ENCODE data around the gene PAX4. TPM values are rescaled to one million over a fixed set of nuclear protein-coding genes. Genes with fewer than 3 reads are reported as not detected.

The PAX4 gene
- total RNA-seq, 4 donors from 2014 or later = not detected

DNA sequence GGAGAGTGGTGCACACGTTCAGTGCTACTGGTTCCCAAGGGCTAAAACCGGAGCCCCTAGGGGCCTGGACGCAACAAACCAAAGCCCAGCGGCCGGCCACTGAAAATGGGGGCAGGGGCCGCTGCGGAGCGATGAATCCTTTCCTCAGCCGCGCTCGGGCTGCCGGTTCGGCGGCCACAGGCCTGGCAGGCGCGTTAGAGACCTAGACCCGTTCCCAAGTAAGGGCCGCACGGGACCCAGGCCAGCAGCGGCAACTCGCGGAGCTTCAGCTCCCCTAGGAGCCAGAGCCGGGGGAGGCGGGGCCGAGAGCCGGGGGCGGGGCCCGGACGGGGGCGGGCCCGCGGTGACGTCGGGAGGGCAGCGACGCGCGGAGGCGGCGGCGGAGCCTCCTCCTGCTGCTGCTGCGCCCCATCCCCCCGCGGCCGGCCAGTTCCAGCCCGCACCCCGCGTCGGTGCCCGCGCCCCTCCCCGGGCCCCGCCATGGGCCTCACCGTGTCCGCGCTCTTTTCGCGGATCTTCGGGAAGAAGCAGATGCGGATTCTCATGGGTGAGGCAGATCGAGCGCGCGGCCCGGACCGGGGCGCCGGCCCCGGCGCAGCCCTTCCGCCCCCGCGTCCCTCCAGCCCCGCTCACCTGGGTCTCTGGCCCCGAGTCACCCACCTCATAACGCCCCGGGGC is 29.8 kb downstream of the PAX4 start, which contains the start of gene ARF5:
TSS of gene ARF5 (plus strand) at position 393 of the 678 bp plus-strand sequence. CDS start at position 481, 88 bp downstream.
- peak within 1 kb of the TSS; percentile 71 to 98 (median 92) for H3K4me3 ChIP-seq
- TF ChIP-seq, protein P1, sequence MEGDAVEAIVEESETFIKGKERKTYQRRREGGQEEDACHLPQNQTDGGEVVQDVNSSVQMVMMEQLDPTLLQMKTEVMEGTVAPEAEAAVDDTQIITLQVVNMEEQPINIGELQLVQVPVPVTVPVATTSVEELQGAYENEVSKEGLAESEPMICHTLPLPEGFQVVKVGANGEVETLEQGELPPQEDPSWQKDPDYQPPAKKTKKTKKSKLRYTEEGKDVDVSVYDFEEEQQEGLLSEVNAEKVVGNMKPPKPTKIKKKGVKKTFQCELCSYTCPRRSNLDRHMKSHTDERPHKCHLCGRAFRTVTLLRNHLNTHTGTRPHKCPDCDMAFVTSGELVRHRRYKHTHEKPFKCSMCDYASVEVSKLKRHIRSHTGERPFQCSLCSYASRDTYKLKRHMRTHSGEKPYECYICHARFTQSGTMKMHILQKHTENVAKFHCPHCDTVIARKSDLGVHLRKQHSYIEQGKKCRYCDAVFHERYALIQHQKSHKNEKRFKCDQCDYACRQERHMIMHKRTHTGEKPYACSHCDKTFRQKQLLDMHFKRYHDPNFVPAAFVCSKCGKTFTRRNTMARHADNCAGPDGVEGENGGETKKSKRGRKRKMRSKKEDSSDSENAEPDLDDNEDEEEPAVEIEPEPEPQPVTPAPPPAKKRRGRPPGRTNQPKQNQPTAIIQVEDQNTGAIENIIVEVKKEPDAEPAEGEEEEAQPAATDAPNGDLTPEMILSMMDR (IDR thresholded peaks at IDR 0.05) = no peak
- TF ChIP-seq POLR2A (IDR thresholded peaks at IDR 0.05) = peak in 2 of 4 donors; percentile 25 to 72
- intact Hi-C loops (cut with DNase I) = no loop called here
- H3K36me3 ChIP-seq = peaks cover 10 to 38% (median 11%) of the 10 kb centered on the region in 3 donors
- peak within 1 kb of the TSS; percentile 91 to 96 (median 95) for H3K27ac ChIP-seq
- H3K27me3 ChIP-seq = no peaks in the 10 kb centered on the region
- H3K4me1 ChIP-seq = peaks cover 24 to 55% (median 26%) of the 10 kb centered on the region in 3 donors
- 0% methylated on average over 12 of the region's 77 CpGs; no CpG with 5 or more reads in 1 of the 2 donors for WGBS, 2 donors
- H3K9me3 ChIP-seq = no peaks in the 10 kb centered on the region
- DNase-seq = peak; percentile 18

DNA sequence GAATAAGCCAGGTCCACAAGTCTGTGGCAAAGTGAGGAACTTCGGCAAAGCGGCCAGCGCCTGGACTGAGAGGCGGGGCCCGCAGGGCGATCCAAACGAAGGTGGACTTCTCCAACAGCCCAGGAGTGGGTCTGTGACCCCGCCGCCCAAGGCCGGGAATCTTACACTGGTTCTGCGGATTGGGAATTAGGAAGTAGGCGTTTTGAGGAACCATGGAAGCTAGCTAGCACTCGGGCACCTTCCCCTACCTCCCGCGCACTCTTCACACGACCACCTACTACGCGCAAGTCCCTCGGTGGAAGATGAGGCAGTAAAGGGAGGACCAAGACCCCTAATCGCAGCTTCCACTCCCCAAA is 30.3 kb downstream of the PAX4 start:
- 36 to 61% methylated on average over 5 to 20 of the region's 20 CpGs for WGBS, 2 donors
- Histone ChIP-seq H3K9me3 (no peaks in the 10 kb centered on the region), H3K27ac (peak overlapping the region; percentile 91 to 96 (median 95)), H3K4me1 (peaks cover 28 to 60% (median 30%) of the 10 kb centered on the region in 3 donors), H3K36me3 (peaks cover 11 to 40% (median 13%) of the 10 kb centered on the region in 3 donors), H3K27me3 (no peaks in the 10 kb centered on the region), H3K4me3 (peak overlapping the region; percentile 71 to 98 (median 92))
- DNase-seq = no peak
- intact Hi-C loops (cut with DNase I) = no loop called here
- TF ChIP-seq POLR2A (IDR thresholded peaks at IDR 0.05) = no peak

DNA sequence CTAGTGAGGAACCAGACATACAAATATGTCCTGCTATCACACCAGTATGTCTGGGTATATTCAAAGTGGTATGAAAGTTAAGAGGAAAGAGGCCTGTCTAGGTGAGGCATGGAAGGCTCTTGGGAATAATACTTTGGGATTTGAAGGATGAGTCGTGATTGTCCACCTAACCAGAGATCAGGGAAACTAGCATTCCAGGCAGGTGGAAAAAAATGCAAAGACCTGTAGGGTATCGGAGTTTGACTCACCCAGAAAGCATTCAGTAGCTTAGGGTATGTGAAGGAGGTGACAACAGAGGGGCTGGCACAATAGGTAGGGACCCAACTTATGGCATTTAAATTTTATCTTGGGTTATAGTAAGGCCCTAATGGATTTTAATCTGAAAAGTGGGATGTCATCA is 31.6 kb downstream of the PAX4 start:
- intact Hi-C loops (cut with DNase I) = no loop called here
- Histone ChIP-seq H3K4me3 (no peak overlapping the region), H3K4me1 (peaks cover 39 to 73% (median 39%) of the 10 kb centered on the region in 3 donors), H3K27ac (peak overlapping the region in 1 of 4 donors; percentile 91), H3K36me3 (peaks cover 13 to 40% (median 17%) of the 10 kb centered on the region in 3 donors), H3K9me3 (no peaks in the 10 kb centered on the region), H3K27me3 (no peaks in the 10 kb centered on the region)
- no peak for DNase-seq
- no peak for TF ChIP-seq POLR2A (IDR thresholded peaks at IDR 0.05)
- TF ChIP-seq, protein P1 (IDR thresholded peaks at IDR 0.05) = no peak
- 84 to 88% methylated on average over 2 of the region's 2 CpGs for WGBS, 2 donors

DNA sequence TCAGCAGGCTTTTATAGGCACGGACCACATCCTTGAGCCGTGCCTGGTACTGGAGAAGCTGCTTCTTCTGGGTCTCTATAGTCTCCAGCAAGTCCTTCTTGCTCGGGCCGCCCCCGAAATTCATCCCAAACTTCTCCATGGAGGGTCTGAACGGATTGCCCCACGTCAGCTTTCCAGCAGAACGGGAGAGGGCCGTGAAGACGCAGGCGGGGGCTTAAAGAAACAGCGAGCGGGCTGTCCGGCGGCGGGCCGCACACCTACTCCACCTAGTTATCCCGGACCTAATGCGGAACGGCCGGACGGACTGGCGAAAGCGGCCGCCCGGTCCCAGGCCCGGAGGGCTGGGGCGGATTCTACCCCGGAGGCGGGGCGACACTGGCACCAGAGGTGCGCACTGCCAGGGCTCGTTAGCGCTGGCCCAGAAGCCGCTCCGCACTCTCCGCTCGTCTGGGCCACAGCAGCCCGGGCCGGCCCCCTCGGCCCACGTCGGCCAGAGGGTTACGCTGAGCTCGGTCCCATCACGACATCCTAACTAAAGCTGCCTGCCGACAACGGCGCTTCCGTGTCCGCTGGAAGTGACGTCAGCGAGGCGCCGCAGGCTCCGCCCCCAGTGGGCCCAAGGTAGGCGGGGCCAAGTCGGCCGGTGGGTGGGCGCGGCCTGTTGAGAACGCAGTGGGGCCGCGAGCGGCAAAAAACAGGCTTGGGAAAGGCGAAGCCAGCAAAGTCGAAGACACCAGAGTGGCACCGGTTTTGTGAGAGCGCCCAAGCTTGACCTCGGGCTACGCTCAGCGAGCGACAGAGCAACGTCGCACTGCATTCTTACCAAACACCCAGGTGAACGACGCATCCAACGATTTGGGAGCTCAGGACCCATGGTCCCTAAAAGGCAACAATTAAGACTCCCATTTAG is 32.6 kb downstream of the PAX4 start, which contains the start of gene GCC1:
TSS of gene GCC1 (minus strand) at position 553 of the 910 bp plus-strand sequence. CDS start at position 139, 414 bp downstream.
- Histone ChIP-seq H3K27ac (peak within 1 kb of the TSS; percentile 85 to 91 (median 90)), H3K27me3 (no peaks in the 10 kb centered on the region), H3K36me3 (peaks cover 8 to 40% (median 10%) of the 10 kb centered on the region in 3 donors), H3K4me1 (peaks cover 39 to 83% (median 43%) of the 10 kb centered on the region in 3 donors), H3K4me3 (peak within 1 kb of the TSS; percentile 74 to 87 (median 79)), H3K9me3 (no peaks in the 10 kb centered on the region)
- WGBS, 2 donors = 14 to 25% methylated on average over 6 to 20 of the region's 78 CpGs
- DNase-seq = peak; percentile 38
- intact Hi-C loops (cut with DNase I) = no loop called here
- peak in 3 of 4 donors; percentile 77 to 90 (median 83) for TF ChIP-seq POLR2A (IDR thresholded peaks at IDR 0.05)
- TF ChIP-seq, protein P1 (IDR thresholded peaks at IDR 0.05) = no peak

DNA sequence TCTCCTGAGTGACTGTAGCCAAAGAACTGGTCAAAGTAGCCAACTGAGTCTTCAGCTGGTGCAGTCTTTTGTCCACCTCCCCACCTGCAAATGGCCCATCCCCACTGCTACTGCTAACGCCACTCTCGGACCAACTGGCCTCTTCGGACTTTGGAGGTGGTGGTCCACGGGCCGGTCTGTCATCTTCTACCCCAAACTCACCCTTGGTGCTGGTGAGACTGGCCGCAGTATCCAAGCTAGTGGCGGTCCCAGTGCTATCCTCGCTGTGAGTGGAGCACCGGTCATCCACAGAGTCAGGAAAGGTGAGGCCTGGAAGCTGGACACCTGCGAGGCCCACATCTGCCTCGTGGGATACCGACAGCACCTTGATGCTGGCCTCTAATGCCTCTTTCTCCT is 33.3 kb downstream of the PAX4 start:
- H3K36me3 ChIP-seq = peaks cover 8 to 40% (median 10%) of the 10 kb centered on the region in 3 donors
- intact Hi-C loops (cut with DNase I) = no loop called here
- DNase-seq = no peak
- 28 to 37% methylated on average over 6 to 12 of the region's 12 CpGs for WGBS, 2 donors
- peak overlapping the region; percentile 74 to 87 (median 79) for H3K4me3 ChIP-seq
- TF ChIP-seq POLR2A (IDR thresholded peaks at IDR 0.05) = no peak
- TF ChIP-seq, protein P1 (IDR thresholded peaks at IDR 0.05) = no peak
- no peaks in the 10 kb centered on the region for H3K27me3 ChIP-seq
- no peaks in the 10 kb centered on the region for H3K9me3 ChIP-seq
- peak overlapping the region; percentile 85 to 91 (median 90) for H3K27ac ChIP-seq
- H3K4me1 ChIP-seq = peaks cover 36 to 76% (median 41%) of the 10 kb centered on the region in 3 donors

Measured in esophagus squamous epithelium (tissue), 5 donors.